Parathyroid adenoma (tissue), 2 donors: Measurements from ENCODE around the gene SLC7A11.

Experiments used
- H2AFZ ChIP-seq: fragments of 300-600 bp; sonication (generic); one replicate; pipeline ENCODE4 v1.7.0; 2017; ENCODE audit warnings: antibody characterized with exemption, mild to moderate bottlenecking
- H3K27ac ChIP-seq: fragments of 300-600 bp; sonication (generic); one replicate; pipeline ENCODE4 v1.7.0; 2017
- H3K27me3 ChIP-seq: fragments of 300-600 bp; sonication (generic); one replicate; pipeline ENCODE4 v1.7.0; 2017; ENCODE audit warnings: low read length; ENCODE audit not compliant: control insufficient read depth, insufficient read depth
- H3K36me3 ChIP-seq: fragments of 300-600 bp; sonication (generic); one replicate; pipeline ENCODE4 v1.7.0; 2017; ENCODE audit warnings: low read length; ENCODE audit not compliant: control insufficient read depth, insufficient read depth
- H3K4me1 ChIP-seq: fragments of 300-600 bp; sonication (generic); one replicate; pipeline ENCODE4 v1.7.0; 2017; ENCODE audit warnings: control low read depth
- H3K4me2 ChIP-seq: fragments of 300-600 bp; sonication (generic); one replicate; pipeline ENCODE4 v1.7.0; 2017; ENCODE audit warnings: low read length
- H3K4me3 ChIP-seq: fragments of 300-600 bp; sonication (generic); one replicate; pipeline ENCODE4 v1.7.0; 2017; ENCODE audit warnings: low read depth, low read length
- H3K79me2 ChIP-seq: fragments of 300-600 bp; sonication (generic); one replicate; pipeline ENCODE4 v1.7.0; 2017; ENCODE audit warnings: control low read depth
- H3K9ac ChIP-seq: fragments of 300-600 bp; sonication (generic); one replicate; pipeline ENCODE4 v1.7.0; 2017; ENCODE audit warnings: mild to moderate bottlenecking
- H3K9me3 ChIP-seq: fragments of 300-600 bp; sonication (generic); one replicate; pipeline ENCODE4 v1.7.0; 2017; ENCODE audit warnings: low read length; ENCODE audit not compliant: control insufficient read depth
- CTCF ChIP-seq: fragments of 300-600 bp; sonication (generic); IDR thresholded peaks from one replicate; pipeline ENCODE4 v1.7.0; 2017; ENCODE audit warnings: antibody characterized with exemption, mild to moderate bottlenecking
- donor health status: primary hyperparathyroidism.

SLC7A11 gene

GRCh38 chr4:138242076-138242833 is at the start of gene SLC7A11:
TSS of gene SLC7A11 (minus strand) at chr4:138242349. CDS start at chr4:138242069, 280 bp downstream.
- peak within 1 kb of the TSS; percentile 58 for H3K4me2 ChIP-seq
- H3K27ac ChIP-seq: no peak within 1 kb of the TSS
- peak within 1 kb of the TSS; percentile 16 for H2AFZ ChIP-seq
- peak within 1 kb of the TSS; percentile 49 for H3K4me3 ChIP-seq
- H3K79me2 ChIP-seq: no peaks in the 10 kb centered on the region
- H3K4me1 ChIP-seq: no peaks in the 10 kb centered on the region
- H3K9ac ChIP-seq: no peak within 1 kb of the TSS
- TF ChIP-seq CTCF: no peak
- H3K27me3 ChIP-seq: no peaks in the 10 kb centered on the region
- no peaks in the 10 kb centered on the region for H3K36me3 ChIP-seq
- no peaks in the 10 kb centered on the region for H3K9me3 ChIP-seq

- TF ChIP-seq CTCF: no peak
- H3K36me3 ChIP-seq: no peaks in the 10 kb centered on the region
Observed at GRCh38 chr4:138291431-138291830, 49.3 kb upstream of the SLC7A11 start.

GRCh38 chr4:138290805-138291204 is 48.7 kb upstream of the SLC7A11 start:
- Histone ChIP-seq H3K9me3 (no peaks in the 10 kb centered on the region), H3K4me1 (no peaks in the 10 kb centered on the region), H3K27me3 (no peaks in the 10 kb centered on the region), H3K27ac (no peak overlapping the region), H3K4me3 (no peak overlapping the region), H3K9ac (no peak overlapping the region), H3K4me2 (no peak overlapping the region), H3K36me3 (no peaks in the 10 kb centered on the region), H3K79me2 (no peaks in the 10 kb centered on the region), H2AFZ (no peak overlapping the region)
- TF ChIP-seq CTCF: no peak

More at GRCh38 chr4:138291431-138291830, 49.3 kb upstream of the SLC7A11 start:
- Histone ChIP-seq H3K4me2 (no peak overlapping the region), H3K4me1 (no peaks in the 10 kb centered on the region), H3K27ac (no peak overlapping the region), H3K9me3 (no peaks in the 10 kb centered on the region), H3K79me2 (no peaks in the 10 kb centered on the region), H3K9ac (no peak overlapping the region), H3K4me3 (no peak overlapping the region), H2AFZ (no peak overlapping the region), H3K27me3 (no peaks in the 10 kb centered on the region)

GRCh38 chr4:138279286-138279685 is 37.1 kb upstream of the SLC7A11 start:
- Histone ChIP-seq H3K36me3 (no peaks in the 10 kb centered on the region), H3K4me2 (no peak overlapping the region), H3K27ac (no peak overlapping the region), H3K4me3 (no peak overlapping the region), H2AFZ (no peak overlapping the region), H3K9ac (no peak overlapping the region), H3K79me2 (no peaks in the 10 kb centered on the region), H3K4me1 (no peaks in the 10 kb centered on the region), H3K9me3 (no peaks in the 10 kb centered on the region), H3K27me3 (no peaks in the 10 kb centered on the region)
- TF ChIP-seq CTCF: no peak

- Histone ChIP-seq H3K9ac (no peak overlapping the region), H3K9me3 (no peaks in the 10 kb centered on the region), H3K36me3 (no peaks in the 10 kb centered on the region), H3K27ac (no peak overlapping the region), H3K4me3 (no peak overlapping the region), H3K79me2 (no peaks in the 10 kb centered on the region), H3K4me2 (no peak overlapping the region), H2AFZ (no peak overlapping the region), H3K4me1 (no peaks in the 10 kb centered on the region), H3K27me3 (no peaks in the 10 kb centered on the region)
- TF ChIP-seq CTCF: no peak
Observed at GRCh38 chr4:138277133-138277532, 35.0 kb upstream of the SLC7A11 start.
